ENCODE results near the gene GNG7. TPM values are rescaled to one million over a fixed set of nuclear protein-coding genes. Genes with fewer than 3 reads are reported as not detected.
"Not testable (repeated sequence)": the region's sequence is repeated elsewhere in the genome, so short reads cannot be mapped to it uniquely, and the experiment has no call there.

Gene GNG7
- total RNA-seq, 2 donors from 2014 or later = 5.7 to 12.9 TPM

- Histone ChIP-seq H3K36me3 (replicated peaks in 1 of 2; ENCODE audit: insufficient read depth in 1 of 2, low read depth in 2 of 2) (no peaks in the 10 kb centered on the region), H3K4me1 (peaks cover 2% of the 10 kb centered on the region), H3K27ac (no peak overlapping the region), H3K9me3 (peaks cover 0 to 5% (median 0%) of the 10 kb centered on the region in 3 donors), H3K4me3 (no peak overlapping the region), H3K27me3 (no peaks in the 10 kb centered on the region)
- TF ChIP-seq CTCF (IDR thresholded peaks at IDR 0.05) (no peak), POLR2A (IDR thresholded peaks at IDR 0.05) (no peak)
- 70 to 77% methylated on average over 11 to 16 of the region's 16 CpGs for WGBS, 2 donors
- intact Hi-C loops (cut with DNase I) = no loop called here
- ATAC-seq (no peak), DNase-seq (no peak)
Measured at GRCh38 chr19:2714531-2715269, 12.2 kb upstream of the GNG7 start.

GRCh38 chr19:2714102-2714501 is 11.6 kb upstream of the GNG7 start:
- DNase-seq; H3K9me3 ChIP-seq; H3K4me1 ChIP-seq; H3K27ac ChIP-seq; H3K27me3 ChIP-seq; ATAC-seq; H3K36me3 ChIP-seq (replicated peaks in 1 of 2; ENCODE audit: insufficient read depth in 1 of 2, low read depth in 2 of 2); intact Hi-C loops (cut with DNase I); H3K4me3 ChIP-seq: not testable (repeated sequence)
- WGBS, 2 donors = 73 to 78% methylated on average over 1 of the region's 1 CpG

- H3K27me3 ChIP-seq; intact Hi-C loops (cut with DNase I); H3K9me3 ChIP-seq; DNase-seq; H3K36me3 ChIP-seq (replicated peaks in 1 of 2; ENCODE audit: insufficient read depth in 1 of 2, low read depth in 2 of 2); H3K4me3 ChIP-seq; H3K27ac ChIP-seq; ATAC-seq; H3K4me1 ChIP-seq: not testable (repeated sequence)
- WGBS, 2 donors = 88 to 98% methylated on average over 3 of the region's 3 CpGs
Measured at GRCh38 chr19:2713170-2713569, 10.7 kb upstream of the GNG7 start.

- ATAC-seq (no peak), DNase-seq (no peak)
- TF ChIP-seq CTCF (IDR thresholded peaks at IDR 0.05) (no peak), POLR2A (IDR thresholded peaks at IDR 0.05) (no peak)
- no peaks in the 10 kb centered on the region for H3K27me3 ChIP-seq
- peaks cover 0 to 5% (median 0%) of the 10 kb centered on the region in 3 donors for H3K9me3 ChIP-seq
- 70 to 72% methylated on average over 5 of the region's 5 CpGs for WGBS, 2 donors
- no peaks in the 10 kb centered on the region for H3K36me3 ChIP-seq (replicated peaks in 1 of 2; ENCODE audit: insufficient read depth in 1 of 2, low read depth in 2 of 2)
- H3K4me3 ChIP-seq = no peak overlapping the region
- no peaks in the 10 kb centered on the region for H3K4me1 ChIP-seq
- intact Hi-C loops (cut with DNase I) = no loop called here
- no peak overlapping the region for H3K27ac ChIP-seq
Measured at GRCh38 chr19:2711875-2712205, 9.3 kb upstream of the GNG7 start.

GRCh38 chr19:2711172-2711874 is 8.8 kb upstream of the GNG7 start:
- ATAC-seq = no peak
- Histone ChIP-seq H3K27ac (no peak overlapping the region), H3K4me3 (no peak overlapping the region), H3K27me3 (no peaks in the 10 kb centered on the region), H3K9me3 (peaks cover 0 to 5% (median 0%) of the 10 kb centered on the region in 3 donors), H3K36me3 (replicated peaks in 1 of 2; ENCODE audit: insufficient read depth in 1 of 2, low read depth in 2 of 2) (no peaks in the 10 kb centered on the region), H3K4me1 (no peaks in the 10 kb centered on the region)
- 72 to 78% methylated on average over 12 to 17 of the region's 17 CpGs for WGBS, 2 donors
- intact Hi-C loops (cut with DNase I) = no loop called here
- DNase-seq = no peak
- TF ChIP-seq POLR2A (IDR thresholded peaks at IDR 0.05) = no peak
- no peak for TF ChIP-seq CTCF (IDR thresholded peaks at IDR 0.05)
